Naive thymus-derived CD4-positive, alpha-beta T cell (primary cell): ENCODE results near the gene CALR. TPM values are rescaled to one million over a fixed set of nuclear protein-coding genes. Genes with fewer than 3 reads are reported as not detected.

Experiments
- ATAC-seq: fragments of 150-1000 bp; cut with Tn5 transposase; 2 replicates; pipeline ENCODE4 v1.10.0; 2021; ENCODE audit warnings: mild to moderate bottlenecking, moderate library complexity
- CTCF ChIA-PET: fragments of 350-600 bp; sonication (Branson Sonifier 250); formaldehyde crosslinking; loops from one replicate; lab custom pipeline; 2021; ENCODE audit warnings: antibody characterized with exemption; lab: Charles Lee
- POLR2A ChIA-PET: fragments of 350-600 bp; sonication (Branson Sonifier 250); formaldehyde crosslinking; loops from one replicate; lab custom pipeline; 2021; ENCODE audit warnings: antibody characterized with exemption, inconsistent platforms; lab: Charles Lee
- DNase-seq, 9 donors: peaks; one replicate each; pipeline versions ENCODE4 v3.0.0 to v3.0.0-alpha.2; 2020 to 2022; ENCODE audit warnings: mixed read lengths in 1 of 9
- H3K27ac ChIP-seq: one replicate; pipeline ENCODE4 v1.7.0; 2013; ENCODE audit warnings: mild to moderate bottlenecking, low read depth, low read length, moderate library complexity
- H3K27me3 ChIP-seq, 2 donors: one replicate each; pipeline ENCODE4 v1.7.0; 2013; ENCODE audit warnings: low read length in 2 of 2, mild to moderate bottlenecking in 2 of 2, moderate library complexity in 2 of 2; ENCODE audit not compliant: control insufficient read depth in 2 of 2, insufficient read depth in 2 of 2
- H3K36me3 ChIP-seq, 3 experiments: 1 replicate in 2 of 3; 2 replicates in 1 of 3; pipeline ENCODE4 v1.7.0; 2013; ENCODE audit warnings: low read length in 3 of 3, mild to moderate bottlenecking in 3 of 3, moderate library complexity in 1 of 3; ENCODE audit not compliant: insufficient read depth in 3 of 3, control insufficient read depth in 2 of 3
- H3K4me1 ChIP-seq, 2 donors: one replicate each; pipeline ENCODE4 v1.7.0; 2013; ENCODE audit warnings: low read length in 2 of 2, mild to moderate bottlenecking in 2 of 2, moderate library complexity in 1 of 2; ENCODE audit not compliant: control insufficient read depth in 2 of 2, insufficient read depth in 2 of 2
- H3K4me3 ChIP-seq: 2 replicates; pipeline ENCODE4 v1.7.0; 2013; ENCODE audit warnings: mild to moderate bottlenecking, low read length
- H3K9me3 ChIP-seq, 3 experiments: 1 replicate in 2 of 3; 2 replicates in 1 of 3; pipeline ENCODE4 v1.7.0; 2013; ENCODE audit warnings: low read length in 3 of 3; ENCODE audit not compliant: control insufficient read depth in 2 of 3
- H3K27ac Mint-ChIP-seq, 9 donors: one replicate each; pipeline ENCODE4 v1.8.0; 2020 to 2022; ENCODE audit warnings: mixed read lengths in 9 of 9, mild to moderate bottlenecking in 8 of 9, moderate library complexity in 5 of 9, inconsistent platforms in 2 of 9
- H3K27me3 Mint-ChIP-seq, 5 donors: one replicate each; pipeline ENCODE4 v1.8.0; 2021 to 2022; ENCODE audit warnings: mixed read lengths in 5 of 5, mild to moderate bottlenecking in 1 of 5
- H3K36me3 Mint-ChIP-seq, 5 donors: one replicate each; pipeline ENCODE4 v1.8.0; 2020 to 2022; ENCODE audit warnings: mixed read lengths in 5 of 5, mild to moderate bottlenecking in 3 of 5, inconsistent platforms in 1 of 5
- H3K4me1 Mint-ChIP-seq, 7 donors: one replicate each; pipeline ENCODE4 v1.8.0; 2020 to 2022; ENCODE audit warnings: mixed read lengths in 7 of 7, mild to moderate bottlenecking in 3 of 7, inconsistent platforms in 1 of 7
- H3K4me3 Mint-ChIP-seq, 10 donors: one replicate each; pipeline ENCODE4 v1.8.0; 2020 to 2022; ENCODE audit warnings: mild to moderate bottlenecking in 10 of 10, mixed read lengths in 10 of 10, moderate library complexity in 6 of 10, inconsistent platforms in 2 of 10
- H3K9me3 Mint-ChIP-seq, 11 donors: one replicate each; pipeline ENCODE4 v1.8.0; 2020 to 2022; ENCODE audit warnings: mixed read lengths in 11 of 11, mild to moderate bottlenecking in 4 of 11, inconsistent platforms in 1 of 11, moderate library complexity in 1 of 11
- intact Hi-C, 2 donors: fragments of 100-400 bp; cut with micrococcal nuclease; formaldehyde crosslinking; loops; one replicate each; pipeline ENCODE4 v1.15.1; 2023
- polyA plus RNA-seq, 2 donors: library from polyadenylated mRNA; unstranded; fragments of 300-500 nt; fragmentation: Illumina TruSeq; gene quantifications; one replicate each; pipeline ENCODE4 v1.2.3, GENCODE V29; 2021
- total RNA-seq, 6 experiments: library from RNA in 5 of 6; stranded (reverse) in 5 of 6; gene quantifications; 1 replicate in 5 of 6; 2 replicates in 1 of 6; pipeline ENCODE4 v1.2.3 and lab custom pipeline; 2021 to 2026

CALR gene
- total and polyA plus RNA-seq, 7 experiments from 2014 or later = 142 to 1,130 (median 460) TPM

GRCh38 chr19:12924621-12925310, 13.6 kb upstream of the CALR start:
- no peaks in the 10 kb centered on the region for H3K9me3 Mint-ChIP-seq
- Histone ChIP-seq H3K4me3 (no peak overlapping the region), H3K36me3 (peaks cover 12 to 65% (median 29%) of the 10 kb centered on the region in 3 experiments), H3K4me1 (no peaks in the 10 kb centered on the region), H3K27me3 (no peaks in the 10 kb centered on the region), H3K9me3 (no peaks in the 10 kb centered on the region), H3K27ac (no peak overlapping the region)
- ATAC-seq (no peak), DNase-seq (no peak)
- H3K36me3 Mint-ChIP-seq = peaks cover 5 to 42% (median 17%) of the 10 kb centered on the region in 5 donors
- POLR2A ChIA-PET = interaction anchor here (0.6 to 1.1 kb wide), 5 partner anchors 13 to 1647 kb away, joined by 3 to 4 read pairs (median 3); partner anchors contain the start of gene CALR
- intact Hi-C loops = no loop called here
- H3K27me3 Mint-ChIP-seq = no peaks in the 10 kb centered on the region
- no peak overlapping the region for H3K4me3 Mint-ChIP-seq
- CTCF ChIA-PET = no interaction called here
- peak overlapping the region in 1 of 9 donors; percentile 48 for H3K27ac Mint-ChIP-seq
- peaks cover 0 to 13% (median 4%) of the 10 kb centered on the region in 7 donors for H3K4me1 Mint-ChIP-seq

- no peak for ATAC-seq
- ChIA-PET CTCF (no interaction called here), POLR2A (interaction anchor here (0.7 to 4.2 kb wide), 4 partner anchors 9 to 39 kb away, joined by 4 to 23 read pairs (median 5); partner anchors contain the start of genes CALR and GCDH)
- intact Hi-C loops = loop anchor here (10.0 kb wide), 2 partner anchors 1085 to 1425 kb away; partner anchors contain the start of gene ZNF653 (in 1 of the 2)
- Mint-ChIP-seq H3K4me3 (no peak overlapping the region), H3K4me1 (peaks cover 16 to 34% (median 26%) of the 10 kb centered on the region in 7 donors), H3K9me3 (no peaks in the 10 kb centered on the region), H3K27ac (no peak overlapping the region), H3K36me3 (peaks cover 0 to 28% (median 10%) of the 10 kb centered on the region in 5 donors), H3K27me3 (no peaks in the 10 kb centered on the region)
- H3K9me3 ChIP-seq = no peaks in the 10 kb centered on the region
- no peak for DNase-seq
- H3K27me3 ChIP-seq = no peaks in the 10 kb centered on the region
- no peak overlapping the region for H3K4me3 ChIP-seq
- H3K36me3 ChIP-seq = peaks cover 5 to 48% (median 19%) of the 10 kb centered on the region in 3 experiments
- H3K4me1 ChIP-seq = peaks cover 14% of the 10 kb centered on the region in 2 donors
- no peak overlapping the region for H3K27ac ChIP-seq
These were observed 8.3 kb upstream of the CALR start for GRCh38 chr19:12930002-12930645.

GRCh38 chr19:12932392-12933286, 5.8 kb upstream of the CALR start:
- ATAC-seq = no peak
- H3K4me1 ChIP-seq = peaks cover 19 to 27% of the 10 kb centered on the region in 2 donors
- ChIA-PET CTCF (interaction anchor here (1.0 to 1.9 kb wide), 3 partner anchors 19 to 84 kb away, joined by 3 to 5 read pairs (median 3); no protein-coding TSS in a partner anchor), POLR2A (interaction anchor here (0.6 to 3.1 kb wide), 17 partner anchors 9 to 198 kb away, joined by 3 to 33 read pairs (median 4); partner anchors contain the start of genes GCDH, RAD23A and SYCE2)
- H3K4me3 ChIP-seq = peak overlapping the region; percentile 96
- Mint-ChIP-seq H3K27ac (peak overlapping the region; percentile 87 to 95 (median 92)), H3K9me3 (no peaks in the 10 kb centered on the region), H3K27me3 (no peaks in the 10 kb centered on the region), H3K4me3 (peak overlapping the region; percentile 88 to 99 (median 98)), H3K36me3 (peaks cover 0 to 22% (median 5%) of the 10 kb centered on the region in 5 donors), H3K4me1 (peaks cover 24 to 52% (median 37%) of the 10 kb centered on the region in 7 donors)
- no peaks in the 10 kb centered on the region for H3K9me3 ChIP-seq
- intact Hi-C loops = loop anchor here (1.0 to 10.0 kb wide), 8 partner anchors 13 to 1428 kb away; partner anchors contain the start of genes GCDH (in 2 of the 2), SYCE2 (in 2 of the 2), GADD45GIP1 (in 1 of the 2) and RAD23A (in 1 of the 2)
- no peaks in the 10 kb centered on the region for H3K27me3 ChIP-seq
- DNase-seq = no peak
- peak overlapping the region; percentile 76 for H3K27ac ChIP-seq
- peaks cover 0 to 35% (median 12%) of the 10 kb centered on the region in 3 experiments for H3K36me3 ChIP-seq

- POLR2A ChIA-PET = interaction anchor here (1.1 to 3.1 kb wide), 12 partner anchors 11 to 51 kb away, joined by 3 to 33 read pairs (median 6); partner anchors contain the start of genes GCDH, RAD23A and SYCE2
These were observed 4.9 kb upstream of the CALR start, which contains the start of gene FARSA for GRCh38 chr19:12933287-12934072. TSS of gene FARSA (minus strand) at chr19:12933711. CDS start at chr19:12933696, 15 bp downstream.

GRCh38 chr19:12935071-12935470, 3.3 kb upstream of the CALR start:
- Histone ChIP-seq H3K27ac (no peak overlapping the region), H3K4me3 (no peak overlapping the region), H3K27me3 (no peaks in the 10 kb centered on the region), H3K9me3 (no peaks in the 10 kb centered on the region), H3K36me3 (peaks cover 1 to 27% (median 6%) of the 10 kb centered on the region in 3 experiments), H3K4me1 (peaks cover 33 to 39% of the 10 kb centered on the region in 2 donors)
- no peak overlapping the region for H3K27ac Mint-ChIP-seq
- no peak for DNase-seq
- intact Hi-C loops = loop anchor here (5.0 to 10.0 kb wide), 4 partner anchors 143 to 1430 kb away; partner anchors contain the start of genes JUNB (in 2 of the 2), TNPO2 (in 2 of the 2) and ZNF653 (in 1 of the 2)
- ChIA-PET POLR2A (interaction anchor here (0.9 to 2.8 kb wide), 3 partner anchors 9 to 44 kb away, joined by 5 to 21 read pairs (median 7); partner anchors contain the start of gene GCDH), CTCF (interaction anchor here (0.7 to 1.2 kb wide), 2 partner anchors 14 to 169 kb away, joined by 3 read pairs; no protein-coding TSS in a partner anchor)
- peaks cover 7 to 28% (median 13%) of the 10 kb centered on the region in 5 donors for H3K36me3 Mint-ChIP-seq
- peaks cover 0 to 4% (median 0%) of the 10 kb centered on the region in 11 donors for H3K9me3 Mint-ChIP-seq
- ATAC-seq = no peak
- peak overlapping the region in 4 of 10 donors; percentile 29 to 48 (median 44) for H3K4me3 Mint-ChIP-seq
- H3K4me1 Mint-ChIP-seq = peaks cover 39 to 64% (median 55%) of the 10 kb centered on the region in 7 donors
- H3K27me3 Mint-ChIP-seq = no peaks in the 10 kb centered on the region

More at GRCh38 chr19:12933287-12934072, 4.9 kb upstream of the CALR start, which contains the start of gene FARSA:
- peak within 1 kb of the TSS; percentile 76 for H3K27ac ChIP-seq
- Mint-ChIP-seq H3K36me3 (peaks cover 0 to 18% (median 5%) of the 10 kb centered on the region in 5 donors), H3K4me3 (peak within 1 kb of the TSS; percentile 88 to 99 (median 98)), H3K27ac (peak within 1 kb of the TSS; percentile 88 to 96 (median 92)), H3K27me3 (no peaks in the 10 kb centered on the region), H3K9me3 (peaks cover 0 to 4% (median 0%) of the 10 kb centered on the region in 11 donors), H3K4me1 (peaks cover 27 to 56% (median 41%) of the 10 kb centered on the region in 7 donors)
- H3K36me3 ChIP-seq = peaks cover 0 to 28% (median 12%) of the 10 kb centered on the region in 3 experiments
- no peaks in the 10 kb centered on the region for H3K27me3 ChIP-seq
- H3K9me3 ChIP-seq = no peaks in the 10 kb centered on the region
- peak within 1 kb of the TSS; percentile 96 for H3K4me3 ChIP-seq
- H3K4me1 ChIP-seq = peaks cover 23 to 31% of the 10 kb centered on the region in 2 donors
- DNase-seq (peak; percentile 61 to 89 (median 80)), ATAC-seq (peak; percentile 73)
- intact Hi-C loops = loop anchor here (1.0 to 10.0 kb wide), 8 partner anchors 12 to 1429 kb away; partner anchors contain the start of genes GCDH (in 2 of the 2), SYCE2 (in 2 of the 2), GADD45GIP1 (in 1 of the 2) and RAD23A (in 1 of the 2)
- CTCF ChIA-PET = interaction anchor here (1.0 to 1.9 kb wide), 4 partner anchors 12 to 85 kb away, joined by 3 to 5 read pairs (median 3); no protein-coding TSS in a partner anchor
